ENCODE data around the gene SUPT16H. TPM values are rescaled to one million over a fixed set of nuclear protein-coding genes. Genes with fewer than 3 reads are reported as not detected.

Gene SUPT16H
- total RNA-seq, 4 donors from 2014 or later, result 24.8 to 67.7 (median 47.8) TPM

DNA sequence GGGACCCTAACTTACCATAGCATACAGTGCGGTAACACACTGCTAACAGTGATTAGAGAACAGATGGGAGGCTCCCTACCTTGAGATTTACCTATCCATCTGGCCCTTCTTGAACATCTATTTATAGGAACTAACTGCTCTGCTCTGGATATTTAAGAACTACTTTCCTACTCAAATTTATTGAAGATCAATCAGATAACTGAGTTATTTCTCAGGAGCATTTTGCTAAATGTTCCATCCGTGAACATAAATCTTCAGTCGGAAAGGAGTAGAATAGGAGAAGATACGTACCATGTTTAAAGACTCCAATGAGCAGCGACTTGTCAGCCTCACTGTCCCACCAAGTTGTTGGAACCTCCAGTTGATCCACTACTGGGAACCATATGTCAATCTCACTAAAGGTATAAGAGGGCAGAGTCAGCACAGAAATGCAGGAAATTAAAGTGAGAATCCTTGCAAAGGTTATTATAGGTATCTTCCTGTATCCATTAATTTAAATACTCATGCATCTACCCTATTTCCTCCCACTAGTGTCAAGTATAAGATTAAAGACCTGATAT is 15.6 kb upstream of the SUPT16H start:
- no peaks in the 10 kb centered on the region for H3K9me3 ChIP-seq
- peaks cover 22 to 100% (median 73%) of the 10 kb centered on the region in 3 donors for H3K36me3 ChIP-seq
- H3K4me1 ChIP-seq, result no peaks in the 10 kb centered on the region
- no peak overlapping the region for H3K27ac ChIP-seq
- DNase-seq, result no peak
- H3K27me3 ChIP-seq, result no peaks in the 10 kb centered on the region
- 98 to 99% methylated on average over 5 of the region's 5 CpGs for WGBS, 2 donors
- TF ChIP-seq, protein P1, sequence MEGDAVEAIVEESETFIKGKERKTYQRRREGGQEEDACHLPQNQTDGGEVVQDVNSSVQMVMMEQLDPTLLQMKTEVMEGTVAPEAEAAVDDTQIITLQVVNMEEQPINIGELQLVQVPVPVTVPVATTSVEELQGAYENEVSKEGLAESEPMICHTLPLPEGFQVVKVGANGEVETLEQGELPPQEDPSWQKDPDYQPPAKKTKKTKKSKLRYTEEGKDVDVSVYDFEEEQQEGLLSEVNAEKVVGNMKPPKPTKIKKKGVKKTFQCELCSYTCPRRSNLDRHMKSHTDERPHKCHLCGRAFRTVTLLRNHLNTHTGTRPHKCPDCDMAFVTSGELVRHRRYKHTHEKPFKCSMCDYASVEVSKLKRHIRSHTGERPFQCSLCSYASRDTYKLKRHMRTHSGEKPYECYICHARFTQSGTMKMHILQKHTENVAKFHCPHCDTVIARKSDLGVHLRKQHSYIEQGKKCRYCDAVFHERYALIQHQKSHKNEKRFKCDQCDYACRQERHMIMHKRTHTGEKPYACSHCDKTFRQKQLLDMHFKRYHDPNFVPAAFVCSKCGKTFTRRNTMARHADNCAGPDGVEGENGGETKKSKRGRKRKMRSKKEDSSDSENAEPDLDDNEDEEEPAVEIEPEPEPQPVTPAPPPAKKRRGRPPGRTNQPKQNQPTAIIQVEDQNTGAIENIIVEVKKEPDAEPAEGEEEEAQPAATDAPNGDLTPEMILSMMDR (IDR thresholded peaks at IDR 0.05), result no peak
- no peak for TF ChIP-seq POLR2A (IDR thresholded peaks at IDR 0.05)
- intact Hi-C loops (cut with DNase I), result no loop called here
- H3K4me3 ChIP-seq, result no peak overlapping the region

- WGBS, 2 donors, result 93 to 95% methylated on average over 2 to 4 of the region's 4 CpGs
- H3K4me3 ChIP-seq, result no peak overlapping the region
- H3K27ac ChIP-seq, result no peak overlapping the region
- H3K27me3 ChIP-seq, result no peaks in the 10 kb centered on the region
- no peaks in the 10 kb centered on the region for H3K9me3 ChIP-seq
- intact Hi-C loops (cut with DNase I), result no loop called here
- H3K4me1 ChIP-seq, result no peaks in the 10 kb centered on the region
- TF ChIP-seq, protein P1 (IDR thresholded peaks at IDR 0.05), result no peak
- TF ChIP-seq POLR2A (IDR thresholded peaks at IDR 0.05), result no peak
- peaks cover 25 to 100% (median 77%) of the 10 kb centered on the region in 3 donors for H3K36me3 ChIP-seq
- no peak for DNase-seq
Measured at GRCh38 chr14:21398901-21399300, 15.1 kb upstream of the SUPT16H start.

DNA sequence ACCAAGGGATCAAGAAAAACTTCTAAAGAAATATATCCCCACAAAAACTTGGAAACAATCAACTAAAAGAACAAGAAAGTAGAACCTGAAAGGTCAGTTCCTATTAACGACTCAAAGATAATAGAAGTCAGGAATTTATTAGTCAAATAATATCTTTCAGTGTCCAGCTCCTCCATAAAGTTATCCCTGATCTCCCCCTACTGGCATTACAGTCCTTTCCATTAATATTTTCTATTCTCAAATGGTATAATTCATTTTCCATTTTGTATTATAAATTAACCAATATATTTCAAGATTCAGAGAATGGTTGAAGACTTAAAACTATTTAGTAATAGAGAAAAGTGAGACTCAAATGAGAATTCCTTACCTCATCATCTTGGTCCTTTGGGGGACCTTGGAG is 11.6 kb upstream of the SUPT16H start:
- no peak for TF ChIP-seq POLR2A (IDR thresholded peaks at IDR 0.05)
- TF ChIP-seq, protein P1 (IDR thresholded peaks at IDR 0.05), result no peak
- H3K27me3 ChIP-seq, result no peaks in the 10 kb centered on the region
- H3K4me1 ChIP-seq, result no peaks in the 10 kb centered on the region
- no peak overlapping the region for H3K4me3 ChIP-seq
- no peak for DNase-seq
- WGBS, 2 donors, result 0% methylated on average over 1 of the region's 1 CpG
- H3K27ac ChIP-seq, result no peak overlapping the region
- H3K9me3 ChIP-seq, result no peaks in the 10 kb centered on the region
- peaks cover 34 to 100% (median 82%) of the 10 kb centered on the region in 3 donors for H3K36me3 ChIP-seq
- intact Hi-C loops (cut with DNase I), result no loop called here

DNA sequence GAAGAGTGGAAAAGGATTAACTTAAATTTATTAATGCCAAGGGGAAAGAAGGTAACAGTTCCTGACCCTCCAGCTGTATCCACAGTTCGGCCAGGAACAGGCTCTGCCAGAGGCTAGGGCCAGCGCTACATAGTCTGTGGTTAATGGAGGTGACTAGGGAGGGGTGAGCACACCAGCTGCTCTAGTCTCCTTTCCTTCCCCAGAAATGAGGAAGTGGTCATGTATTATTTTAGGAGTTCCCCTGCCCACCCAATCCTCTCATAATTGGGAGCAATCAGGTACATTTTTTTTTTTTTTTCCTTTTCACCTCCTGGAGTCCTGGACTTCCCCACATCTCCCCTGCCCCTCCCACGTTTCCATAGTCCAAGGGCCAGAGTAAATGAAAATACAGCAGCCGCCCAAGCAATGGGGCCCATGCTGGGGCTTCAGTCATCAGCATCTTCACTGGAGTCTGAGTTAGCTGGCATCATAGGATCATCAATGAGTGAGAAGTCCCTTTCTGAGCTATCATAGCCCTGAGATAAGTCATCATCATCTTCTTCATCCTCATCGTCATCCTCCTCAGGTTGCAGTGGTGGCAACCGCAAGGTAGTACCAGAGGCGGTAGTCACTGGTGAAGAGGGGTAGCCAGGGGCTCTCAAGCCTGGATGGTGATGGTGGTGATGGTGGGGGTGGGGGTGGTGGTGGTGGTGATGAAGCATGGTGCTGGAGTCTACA is 1.5 kb upstream of the SUPT16H start:
- intact Hi-C loops (cut with DNase I), result loop anchor here (10.0 kb wide), 1 partner anchor 131 kb away; no protein-coding TSS in a partner anchor
- WGBS, 2 donors, result 72 to 81% methylated on average over 4 to 7 of the region's 7 CpGs
- H3K4me3 ChIP-seq, result no peak overlapping the region

More for the DNA sequence above, 1.5 kb upstream of the SUPT16H start:
- Histone ChIP-seq H3K36me3 (peaks cover 4 to 53% (median 18%) of the 10 kb centered on the region in 3 donors), H3K4me1 (peaks cover 5 to 36% (median 16%) of the 10 kb centered on the region in 3 donors), H3K9me3 (no peaks in the 10 kb centered on the region), H3K27me3 (no peaks in the 10 kb centered on the region), H3K27ac (peak overlapping the region; percentile 80 to 93 (median 90))
- no peak for DNase-seq
- no peak for TF ChIP-seq POLR2A (IDR thresholded peaks at IDR 0.05)
- TF ChIP-seq, protein P1 (IDR thresholded peaks at IDR 0.05), result no peak

Data from esophagus squamous epithelium (tissue), 5 donors.